ENCODE results near the gene STRN. TPM values are rescaled to one million over a fixed set of nuclear protein-coding genes. Genes with fewer than 3 reads are reported as not detected.

STRN gene, protein sequence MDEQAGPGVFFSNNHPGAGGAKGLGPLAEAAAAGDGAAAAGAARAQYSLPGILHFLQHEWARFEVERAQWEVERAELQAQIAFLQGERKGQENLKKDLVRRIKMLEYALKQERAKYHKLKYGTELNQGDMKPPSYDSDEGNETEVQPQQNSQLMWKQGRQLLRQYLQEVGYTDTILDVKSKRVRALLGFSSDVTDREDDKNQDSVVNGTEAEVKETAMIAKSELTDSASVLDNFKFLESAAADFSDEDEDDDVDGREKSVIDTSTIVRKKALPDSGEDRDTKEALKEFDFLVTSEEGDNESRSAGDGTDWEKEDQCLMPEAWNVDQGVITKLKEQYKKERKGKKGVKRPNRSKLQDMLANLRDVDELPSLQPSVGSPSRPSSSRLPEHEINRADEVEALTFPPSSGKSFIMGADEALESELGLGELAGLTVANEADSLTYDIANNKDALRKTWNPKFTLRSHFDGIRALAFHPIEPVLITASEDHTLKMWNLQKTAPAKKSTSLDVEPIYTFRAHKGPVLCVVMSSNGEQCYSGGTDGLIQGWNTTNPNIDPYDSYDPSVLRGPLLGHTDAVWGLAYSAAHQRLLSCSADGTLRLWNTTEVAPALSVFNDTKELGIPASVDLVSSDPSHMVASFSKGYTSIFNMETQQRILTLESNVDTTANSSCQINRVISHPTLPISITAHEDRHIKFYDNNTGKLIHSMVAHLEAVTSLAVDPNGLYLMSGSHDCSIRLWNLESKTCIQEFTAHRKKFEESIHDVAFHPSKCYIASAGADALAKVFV
- total RNA-seq = 24.9 to 26.6 TPM (median 25.7 TPM) in 3 replicates

- peak; percentile 89 to 96 for DNase-seq (ENCODE audit: low spot score in 2 of 2, unreplicated experiment in 2 of 2)
- TF ChIP-seq, protein P1, sequence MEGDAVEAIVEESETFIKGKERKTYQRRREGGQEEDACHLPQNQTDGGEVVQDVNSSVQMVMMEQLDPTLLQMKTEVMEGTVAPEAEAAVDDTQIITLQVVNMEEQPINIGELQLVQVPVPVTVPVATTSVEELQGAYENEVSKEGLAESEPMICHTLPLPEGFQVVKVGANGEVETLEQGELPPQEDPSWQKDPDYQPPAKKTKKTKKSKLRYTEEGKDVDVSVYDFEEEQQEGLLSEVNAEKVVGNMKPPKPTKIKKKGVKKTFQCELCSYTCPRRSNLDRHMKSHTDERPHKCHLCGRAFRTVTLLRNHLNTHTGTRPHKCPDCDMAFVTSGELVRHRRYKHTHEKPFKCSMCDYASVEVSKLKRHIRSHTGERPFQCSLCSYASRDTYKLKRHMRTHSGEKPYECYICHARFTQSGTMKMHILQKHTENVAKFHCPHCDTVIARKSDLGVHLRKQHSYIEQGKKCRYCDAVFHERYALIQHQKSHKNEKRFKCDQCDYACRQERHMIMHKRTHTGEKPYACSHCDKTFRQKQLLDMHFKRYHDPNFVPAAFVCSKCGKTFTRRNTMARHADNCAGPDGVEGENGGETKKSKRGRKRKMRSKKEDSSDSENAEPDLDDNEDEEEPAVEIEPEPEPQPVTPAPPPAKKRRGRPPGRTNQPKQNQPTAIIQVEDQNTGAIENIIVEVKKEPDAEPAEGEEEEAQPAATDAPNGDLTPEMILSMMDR (IDR thresholded peaks at IDR 0.05; ENCODE audit: unreplicated experiment) = no peak
- no peaks in the 10 kb centered on the region for H3K27me3 Mint-ChIP-seq (ENCODE audit: low read depth)
- no peaks in the 10 kb centered on the region for H3K36me3 Mint-ChIP-seq
- no peaks in the 10 kb centered on the region for H3K9me3 Mint-ChIP-seq
- peak within 1 kb of the TSS; percentile 96 for H3K4me3 Mint-ChIP-seq
- H3K4me1 Mint-ChIP-seq = peaks cover 52% of the 10 kb centered on the region
- H3K27ac Mint-ChIP-seq = peak within 1 kb of the TSS; percentile 98
These were observed at the start of gene STRN for GRCh38 chr2:36966370-36967235. Gene STRN (minus strand): TSS chr2:36966536. CDS start chr2:36966463, 73 bp downstream.

DNA sequence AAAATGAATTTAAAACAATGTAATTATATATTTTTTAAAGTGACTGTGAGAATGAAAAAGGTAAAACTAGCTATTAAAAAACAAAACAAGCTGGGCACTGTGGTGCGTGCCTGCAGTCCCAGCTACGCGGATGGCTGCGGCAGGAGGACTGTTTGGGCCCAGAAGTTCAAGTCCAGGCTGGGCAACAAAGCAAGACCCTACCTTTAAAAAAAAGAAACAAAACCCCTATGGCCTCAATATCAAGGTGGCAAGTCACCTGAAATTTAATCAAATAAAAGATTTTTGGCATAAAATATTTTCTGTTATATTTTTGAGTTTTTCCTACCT, 46.9 kb upstream of the STRN start:
- H3K4me3 Mint-ChIP-seq = no peak overlapping the region
- no peak for DNase-seq (ENCODE audit: low spot score in 2 of 2, unreplicated experiment in 2 of 2)
- TF ChIP-seq, protein P1 (IDR thresholded peaks at IDR 0.05; ENCODE audit: unreplicated experiment) = no peak
- no peaks in the 10 kb centered on the region for H3K27me3 Mint-ChIP-seq (ENCODE audit: low read depth)
- H3K9me3 Mint-ChIP-seq = no peaks in the 10 kb centered on the region
- peaks cover 23% of the 10 kb centered on the region for H3K36me3 Mint-ChIP-seq
- no peaks in the 10 kb centered on the region for H3K4me1 Mint-ChIP-seq
- H3K27ac Mint-ChIP-seq = no peak overlapping the region

DNA sequence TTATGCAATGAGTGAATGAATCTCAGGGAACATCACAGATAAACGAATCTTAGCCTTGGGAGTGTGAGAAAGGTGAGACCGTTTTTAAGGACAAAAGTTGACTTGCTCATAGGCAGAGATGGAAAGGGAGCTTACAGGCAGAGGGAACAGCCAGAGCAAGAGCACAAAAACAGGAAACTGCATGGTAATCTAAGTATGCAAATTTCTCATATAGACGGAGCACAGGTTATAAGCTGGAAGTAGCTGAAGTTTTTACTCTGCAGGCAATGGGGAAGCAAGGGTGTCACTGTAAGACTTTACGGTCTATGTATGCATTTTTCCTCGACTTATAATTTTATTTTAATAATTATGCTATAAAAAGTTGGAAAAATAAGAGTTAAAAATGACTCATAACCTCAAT, 44.8 kb upstream of the STRN start:
- DNase-seq (ENCODE audit: low spot score in 2 of 2, unreplicated experiment in 2 of 2) = no peak
- Mint-ChIP-seq H3K36me3 (peaks cover 17% of the 10 kb centered on the region), H3K27me3 (ENCODE audit: low read depth) (no peaks in the 10 kb centered on the region), H3K27ac (no peak overlapping the region), H3K4me1 (no peaks in the 10 kb centered on the region), H3K9me3 (no peaks in the 10 kb centered on the region), H3K4me3 (no peak overlapping the region)
- TF ChIP-seq, protein P1 (IDR thresholded peaks at IDR 0.05; ENCODE audit: unreplicated experiment) = no peak

DNA sequence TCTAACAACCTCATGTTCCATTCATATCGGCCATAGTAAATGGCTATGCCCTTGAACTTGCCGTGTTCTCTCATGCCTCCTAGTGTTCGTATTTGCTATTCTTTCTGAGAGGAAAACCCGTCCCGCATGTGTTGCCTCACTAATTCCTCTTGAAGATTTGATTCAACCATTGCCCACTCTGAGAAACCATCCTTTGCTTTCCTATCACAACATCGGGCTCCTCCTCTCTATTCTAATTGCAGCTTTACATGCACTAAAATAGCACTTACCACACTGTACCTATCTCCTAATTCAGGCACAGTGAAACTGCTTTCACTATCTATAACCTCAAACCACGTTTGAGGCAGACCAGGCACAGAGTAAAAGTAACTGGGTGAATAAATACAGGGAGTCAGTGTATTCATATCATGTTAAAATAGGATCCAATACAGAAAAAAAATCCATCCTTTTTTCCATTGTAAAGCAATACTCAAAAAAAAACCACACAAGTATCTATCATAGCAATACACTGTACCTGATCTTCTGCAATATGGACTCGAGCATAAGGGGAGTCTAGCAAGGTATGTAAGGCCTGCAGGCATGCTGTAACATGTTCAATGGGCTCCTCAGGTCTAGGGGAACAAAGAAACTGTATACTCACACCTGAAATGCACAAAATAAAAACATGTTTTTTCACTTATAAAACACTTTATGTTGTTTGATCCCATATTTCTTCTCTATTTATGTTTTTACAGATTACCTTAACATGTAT, 39.0 kb upstream of the STRN start:
- Mint-ChIP-seq H3K4me3 (no peak overlapping the region), H3K36me3 (peaks cover 24% of the 10 kb centered on the region), H3K4me1 (peaks cover 8% of the 10 kb centered on the region), H3K27ac (no peak overlapping the region), H3K9me3 (no peaks in the 10 kb centered on the region), H3K27me3 (ENCODE audit: low read depth) (no peaks in the 10 kb centered on the region)
- TF ChIP-seq, protein P1 (IDR thresholded peaks at IDR 0.05; ENCODE audit: unreplicated experiment) = peak; percentile 11
- DNase-seq (ENCODE audit: low spot score in 2 of 2, unreplicated experiment in 2 of 2) = no peak
